K562 (cell line): ENCODE measurements around the gene TEX14.

Experiments used
- CHD2 ChIP-seq: IDR thresholded peaks from 2 replicates; pipeline ENCODE4 v1.6.1; 2011; ENCODE audit warnings: low read depth, low read length
- CTCF ChIP-seq, 3 experiments: IDR thresholded peaks in 2 of 3; conservative IDR thresholded peaks in 1 of 3; 2 replicates each; pipeline ENCODE4 v1.5.1; 2011 to 2012; ENCODE audit warnings: low read length in 3 of 3, mild to moderate bottlenecking in 3 of 3, control low read depth in 2 of 3, improper control_type of control experiment in 1 of 3, inconsistent platforms in 1 of 3, low read depth in 1 of 3, mixed read lengths in 1 of 3, moderate library complexity in 1 of 3; ENCODE audit not compliant: insufficient read depth in 2 of 3
- FOXM1 ChIP-seq, 2 experiments: fragments of 450-650 bp in 1 of 2; sonication (generic) in 1 of 2; formaldehyde crosslinking in 1 of 2; IDR thresholded peaks; 2 replicates each; pipeline versions ENCODE4 v1.6.1 to v1.9.0; 2017 to 2022; ENCODE audit warnings: low read depth in 2 of 2, mild to moderate bottlenecking in 2 of 2, missing genetic modification reagents in 1 of 2, moderate library complexity in 1 of 2
- GABPA ChIP-seq: fragments of 200-800 bp; sonication (Bioruptor generic); conservative IDR thresholded peaks from 2 replicates; pipeline ENCODE4 v1.6.1; 2016; ENCODE audit warnings: low read depth, missing genetic modification characterization, missing compliant biosample characterization

DNA sequence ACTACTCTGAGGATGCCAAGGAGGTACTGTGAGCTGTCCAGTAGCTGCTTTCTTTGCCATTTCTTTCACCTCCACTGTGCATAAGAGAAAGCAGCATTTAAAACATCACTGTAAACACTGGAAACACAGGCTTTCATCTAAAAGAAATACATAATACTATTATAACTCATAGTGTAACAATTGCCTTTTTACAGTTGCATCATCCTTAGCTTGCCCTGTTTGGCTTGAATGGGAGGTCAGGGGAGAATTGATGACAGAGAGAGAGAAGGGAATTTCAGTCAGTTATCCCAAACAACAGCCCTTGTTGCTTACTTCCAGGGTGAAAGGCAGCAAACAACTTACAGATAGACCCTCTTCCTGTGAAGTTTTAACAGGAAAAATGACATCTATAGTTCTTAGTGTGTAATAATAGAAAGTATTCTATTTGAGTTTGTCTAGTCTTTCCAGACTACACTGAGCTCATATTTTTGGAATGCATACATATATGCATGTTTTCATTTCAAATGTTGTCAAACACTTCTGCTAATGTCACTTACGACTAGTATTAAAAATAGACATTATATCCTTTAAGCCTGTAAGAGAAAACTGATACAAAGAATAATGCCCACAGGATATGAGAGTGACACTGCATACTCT is 105.7 kb downstream of the TEX14 start:
- no peak for TF ChIP-seq GABPA (tag)
- TF ChIP-seq FOXM1 (IDR thresholded peaks at IDR 0.05; ENCODE audit: low read depth) = no peak
- TF ChIP-seq FOXM1 (CRISPR knock-in tag; IDR thresholded peaks at IDR 0.05; ENCODE audit: low read depth) = no peak
- no peak for TF ChIP-seq CHD2
- TF ChIP-seq CTCF (IDR thresholded peaks at IDR 0.05 in 2 of 3, conservative IDR thresholded peaks at IDR 0.05 in 1 of 3; ENCODE audit: insufficient read depth in 2 of 3, low read depth in 1 of 3, low read length in 3 of 3) = no peak
